ENCODE data around the gene THPO. TPM values are rescaled to one million over a fixed set of nuclear protein-coding genes. Genes with fewer than 3 reads are reported as not detected.

Gene THPO
- total RNA-seq, 1 donor from 2014 or later = 0.41 TPM

DNA sequence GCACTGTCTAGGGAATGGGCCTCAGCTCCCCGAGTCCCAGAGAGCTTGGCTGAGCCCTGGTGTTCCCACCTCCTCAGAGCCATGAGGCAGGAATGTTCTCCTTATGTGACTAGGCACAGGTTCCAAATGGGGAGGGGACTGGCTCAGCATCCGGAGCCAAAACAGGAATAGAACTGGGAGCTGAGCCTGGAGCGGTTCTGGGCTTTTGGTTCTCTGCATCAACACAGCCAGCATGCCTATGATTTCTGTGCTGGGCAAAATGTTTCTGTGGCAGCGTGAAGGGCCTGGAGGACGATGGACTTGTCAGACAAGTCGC lies 40.6 kb downstream of the THPO start, which contains the start of gene FAM131A:
Gene FAM131A, plus strand, starts transcription at position 202 of the 316 bp plus-strand sequence. Its CDS starts 31 bp downstream, at position 233.
- H3K27ac Mint-ChIP-seq = peak within 1 kb of the TSS; percentile 98
- DNase-seq (ENCODE audit: extremely low spot score, unreplicated experiment) = no peak
- peaks cover 29% of the 10 kb centered on the region for H3K4me1 Mint-ChIP-seq (ENCODE audit: unreplicated experiment)
- peak within 1 kb of the TSS; percentile 91 for H3K4me3 Mint-ChIP-seq
- no peaks in the 10 kb centered on the region for H3K27me3 Mint-ChIP-seq
- no peaks in the 10 kb centered on the region for H3K9me3 Mint-ChIP-seq
- peaks cover 21% of the 10 kb centered on the region for H3K36me3 Mint-ChIP-seq
- TF ChIP-seq CTCF (conservative IDR thresholded peaks at IDR 0.05) = no peak

GRCh38 chr3:184336547-184337398 lies 41.2 kb downstream of the THPO start:
- Mint-ChIP-seq H3K4me3 (peak overlapping the region; percentile 91), H3K9me3 (no peaks in the 10 kb centered on the region), H3K4me1 (ENCODE audit: unreplicated experiment) (peaks cover 29% of the 10 kb centered on the region), H3K27ac (peak overlapping the region; percentile 98), H3K36me3 (peaks cover 24% of the 10 kb centered on the region), H3K27me3 (no peaks in the 10 kb centered on the region)
- DNase-seq (ENCODE audit: extremely low spot score, unreplicated experiment) = no peak
- TF ChIP-seq CTCF (conservative IDR thresholded peaks at IDR 0.05) = no peak

- Mint-ChIP-seq H3K4me1 (ENCODE audit: unreplicated experiment) (peaks cover 29% of the 10 kb centered on the region), H3K9me3 (no peaks in the 10 kb centered on the region), H3K27me3 (no peaks in the 10 kb centered on the region), H3K36me3 (peaks cover 25% of the 10 kb centered on the region), H3K27ac (peak overlapping the region; percentile 98), H3K4me3 (peak overlapping the region; percentile 91)
- TF ChIP-seq CTCF (conservative IDR thresholded peaks at IDR 0.05) = no peak
- DNase-seq (ENCODE audit: extremely low spot score, unreplicated experiment) = peak; percentile 93
Observed at GRCh38 chr3:184335661-184336546, 42.1 kb downstream of the THPO start.

DNA sequence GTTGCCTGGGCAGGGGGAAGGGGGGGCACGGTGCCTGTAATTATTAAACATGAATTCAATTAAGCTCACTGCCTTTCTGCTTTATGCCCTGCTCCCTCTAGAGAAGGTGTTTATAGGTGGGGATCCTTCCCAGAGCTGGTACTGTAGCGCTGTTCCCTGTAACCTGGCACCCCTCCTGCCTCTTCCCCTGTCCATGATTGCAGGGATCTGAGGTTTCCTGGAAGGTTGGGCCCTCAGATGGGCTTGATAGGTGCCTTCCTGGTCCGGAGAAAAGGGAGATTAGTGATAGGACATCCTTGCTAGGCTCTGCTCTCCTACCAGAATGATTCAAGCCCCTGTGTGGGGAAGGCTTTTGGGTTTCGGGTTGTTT lies 42.7 kb downstream of the THPO start:
- Mint-ChIP-seq H3K36me3 (peaks cover 22% of the 10 kb centered on the region), H3K4me1 (ENCODE audit: unreplicated experiment) (peaks cover 29% of the 10 kb centered on the region), H3K4me3 (peak overlapping the region; percentile 91), H3K9me3 (no peaks in the 10 kb centered on the region), H3K27me3 (no peaks in the 10 kb centered on the region), H3K27ac (peak overlapping the region; percentile 98)
- no peak for TF ChIP-seq CTCF (conservative IDR thresholded peaks at IDR 0.05)
- no peak for DNase-seq (ENCODE audit: extremely low spot score, unreplicated experiment)

DNA sequence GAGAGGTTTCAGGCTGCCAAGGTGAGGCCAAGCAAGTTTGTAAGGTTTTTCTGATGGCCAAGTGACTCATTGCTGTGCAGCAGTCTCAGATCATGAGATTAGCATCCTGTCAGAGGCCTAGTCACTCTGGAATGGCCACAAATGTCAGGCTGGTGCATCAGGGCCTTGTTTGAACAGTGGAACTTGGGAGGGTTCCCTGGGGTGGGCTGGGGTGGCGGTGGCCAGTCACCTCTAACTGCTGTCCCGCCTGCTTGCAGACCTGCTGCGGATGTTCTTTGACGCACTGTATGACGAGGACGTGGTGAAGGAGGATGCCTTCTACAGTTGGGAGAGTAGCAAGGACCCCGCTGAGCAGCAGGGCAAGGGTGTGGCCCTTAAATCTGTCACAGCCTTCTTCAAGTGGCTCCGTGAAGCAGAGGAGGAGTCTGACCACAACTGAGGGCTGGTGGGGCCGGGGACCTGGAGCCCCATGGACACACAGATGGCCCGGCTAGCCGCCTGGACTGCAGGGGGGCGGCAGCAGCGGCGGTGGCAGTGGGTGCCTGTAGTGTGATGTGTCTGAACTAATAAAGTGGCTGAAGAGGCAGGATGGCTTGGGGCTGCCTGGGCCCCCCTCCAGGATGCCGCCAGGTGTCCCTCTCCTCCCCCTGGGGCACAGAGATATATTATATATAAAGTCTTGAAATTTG lies 43.4 kb downstream of the THPO start:
- no peaks in the 10 kb centered on the region for H3K9me3 Mint-ChIP-seq
- no peak for TF ChIP-seq CTCF (conservative IDR thresholded peaks at IDR 0.05)
- peaks cover 24% of the 10 kb centered on the region for H3K36me3 Mint-ChIP-seq
- H3K27me3 Mint-ChIP-seq = no peaks in the 10 kb centered on the region
- peaks cover 29% of the 10 kb centered on the region for H3K4me1 Mint-ChIP-seq (ENCODE audit: unreplicated experiment)
- peak overlapping the region; percentile 98 for H3K27ac Mint-ChIP-seq
- DNase-seq (ENCODE audit: extremely low spot score, unreplicated experiment) = no peak
- H3K4me3 Mint-ChIP-seq = peak overlapping the region; percentile 57

Data from type B pancreatic cell (in vitro differentiated cells).